ENCODE results near the gene GALNT6. TPM values are rescaled to one million over a fixed set of nuclear protein-coding genes. Genes with fewer than 3 reads are reported as not detected.

GALNT6 gene
- total and polyA plus RNA-seq, 9 of the 15 experiments (the other 6 are each of a cell fraction or from before 2014, with no cell fraction given), result 1.5 to 8.6 (median 5.1) TPM

DNA sequence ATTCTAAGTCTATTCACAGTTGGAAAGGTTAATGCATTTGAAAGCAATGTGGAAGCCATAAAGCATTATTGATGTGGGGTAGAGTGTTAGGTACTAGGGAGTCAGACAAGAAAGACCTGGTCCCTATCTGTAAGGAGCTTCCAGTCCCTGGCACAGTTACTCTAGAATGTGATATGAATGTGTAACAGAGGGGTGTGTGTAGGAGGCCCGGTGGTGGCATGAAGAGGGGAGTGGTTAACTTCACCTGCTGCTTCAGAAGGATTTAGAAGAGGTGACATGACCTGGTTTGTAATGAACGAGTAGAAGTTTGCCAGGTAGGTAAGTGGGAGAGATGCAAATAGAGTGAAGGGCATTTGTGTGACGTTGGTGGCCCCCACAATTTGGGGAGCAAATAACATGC lies 15.1 kb upstream of the GALNT6 start:
- H3K4me3 ChIP-seq, result no peak overlapping the region
- H2AFZ ChIP-seq (ENCODE audit: low read depth, low read length), result no peak overlapping the region
- H4K20me1 ChIP-seq (replicated peaks; ENCODE audit: control insufficient read depth, insufficient read depth, low read length), result no peaks in the 10 kb centered on the region
- no peaks in the 10 kb centered on the region for H3K79me2 ChIP-seq (ENCODE audit: control insufficient read depth, insufficient read depth, low read length)
- no peak overlapping the region for H3K9ac ChIP-seq (ENCODE audit: insufficient read depth in 1 of 2, low read depth in 2 of 2, low read length in 2 of 2)
- FAIRE-seq, result no peak
- H3K27ac ChIP-seq (ENCODE audit: extremely low read depth, low read depth, low read length), result no peak overlapping the region
- no TSS peak for BruUV-seq (replicated peaks)
- CTCF ChIA-PET (ENCODE audit: low intra/inter-chr PET ratio), result no interaction called here
- in situ Hi-C loops (cut with MboI) (loop anchor here (25.0 kb wide), 1 partner anchor 606 kb away; the partner anchor contains the start of gene TAMALIN), intact Hi-C loops (cut with micrococcal nuclease) (no loop called here)
- no peak for DNase-seq (ENCODE audit: extremely low read depth in 1 of 4, low spot score in 3 of 4)
- 12% methylated on average over 3 of the region's 3 CpGs for WGBS (ENCODE audit: insufficient coverage, low coverage, missing lambda C conversion rate)
- no peaks in the 10 kb centered on the region for H3K9me1 ChIP-seq (ENCODE audit: control insufficient read depth, insufficient read depth, low read length)
- no peak overlapping the region for H3K4me2 ChIP-seq (ENCODE audit: insufficient read depth, low read length)
- no peak for ATAC-seq
- peaks cover 3 to 7% of the 10 kb centered on the region in 2 experiments; a peak in 3 of 5 replicates for H3K27me3 ChIP-seq (ENCODE audit: control insufficient read depth in 2 of 2, insufficient read depth in 2 of 2, low read length in 2 of 2)
- H3K9me3 ChIP-seq (replicated peaks; ENCODE audit: control insufficient read depth, insufficient read depth, low read depth, low read length), result no peaks in the 10 kb centered on the region
- peaks cover 2 to 5% of the 10 kb centered on the region in 2 experiments; a peak in 2 of 5 replicates for H3K4me1 ChIP-seq (replicated peaks in 1 of 2; ENCODE audit: control insufficient read depth in 2 of 2, insufficient read depth in 2 of 2, low read length in 2 of 2)
- H3K36me3 ChIP-seq (ENCODE audit: control insufficient read depth, insufficient read depth, low read length), result no peaks in the 10 kb centered on the region
- POLR2A ChIA-PET, result interaction anchor here (0.7 kb wide), 1 partner anchor 19 kb away, joined by 3 read pairs; no protein-coding TSS in a partner anchor
- TF ChIP-seq E2F3 (CRISPR knock-in tag; IDR thresholded peaks at IDR 0.05), result no peak
- no peak for TF ChIP-seq BMI1 (IDR thresholded peaks at IDR 0.05; ENCODE audit: low read length)
- no peak for TF ChIP-seq PPARD (CRISPR knock-in tag; IDR thresholded peaks at IDR 0.05)
- no peak for TF ChIP-seq HMG20A (CRISPR knock-in tag; conservative IDR thresholded peaks at IDR 0.05)
- no peak for TF ChIP-seq CREB1 (IDR thresholded peaks at IDR 0.05)
- TF ChIP-seq CREB1 (CRISPR knock-in tag; IDR thresholded peaks at IDR 0.05), result no peak
- no peak for TF ChIP-seq SMARCA5 (IDR thresholded peaks at IDR 0.05)
- TF ChIP-seq, protein P1, sequence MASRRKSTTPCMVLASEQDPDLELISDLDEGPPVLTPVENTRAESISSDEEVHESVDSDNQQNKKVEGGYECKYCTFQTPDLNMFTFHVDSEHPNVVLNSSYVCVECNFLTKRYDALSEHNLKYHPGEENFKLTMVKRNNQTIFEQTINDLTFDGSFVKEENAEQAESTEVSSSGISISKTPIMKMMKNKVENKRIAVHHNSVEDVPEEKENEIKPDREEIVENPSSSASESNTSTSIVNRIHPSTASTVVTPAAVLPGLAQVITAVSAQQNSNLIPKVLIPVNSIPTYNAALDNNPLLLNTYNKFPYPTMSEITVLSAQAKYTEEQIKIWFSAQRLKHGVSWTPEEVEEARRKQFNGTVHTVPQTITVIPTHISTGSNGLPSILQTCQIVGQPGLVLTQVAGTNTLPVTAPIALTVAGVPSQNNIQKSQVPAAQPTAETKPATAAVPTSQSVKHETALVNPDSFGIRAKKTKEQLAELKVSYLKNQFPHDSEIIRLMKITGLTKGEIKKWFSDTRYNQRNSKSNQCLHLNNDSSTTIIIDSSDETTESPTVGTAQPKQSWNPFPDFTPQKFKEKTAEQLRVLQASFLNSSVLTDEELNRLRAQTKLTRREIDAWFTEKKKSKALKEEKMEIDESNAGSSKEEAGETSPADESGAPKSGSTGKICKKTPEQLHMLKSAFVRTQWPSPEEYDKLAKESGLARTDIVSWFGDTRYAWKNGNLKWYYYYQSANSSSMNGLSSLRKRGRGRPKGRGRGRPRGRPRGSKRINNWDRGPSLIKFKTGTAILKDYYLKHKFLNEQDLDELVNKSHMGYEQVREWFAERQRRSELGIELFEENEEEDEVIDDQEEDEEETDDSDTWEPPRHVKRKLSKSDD (conservative IDR thresholded peaks at IDR 0.05; ENCODE audit: low read length), result no peak
- TF ChIP-seq, protein P2, sequence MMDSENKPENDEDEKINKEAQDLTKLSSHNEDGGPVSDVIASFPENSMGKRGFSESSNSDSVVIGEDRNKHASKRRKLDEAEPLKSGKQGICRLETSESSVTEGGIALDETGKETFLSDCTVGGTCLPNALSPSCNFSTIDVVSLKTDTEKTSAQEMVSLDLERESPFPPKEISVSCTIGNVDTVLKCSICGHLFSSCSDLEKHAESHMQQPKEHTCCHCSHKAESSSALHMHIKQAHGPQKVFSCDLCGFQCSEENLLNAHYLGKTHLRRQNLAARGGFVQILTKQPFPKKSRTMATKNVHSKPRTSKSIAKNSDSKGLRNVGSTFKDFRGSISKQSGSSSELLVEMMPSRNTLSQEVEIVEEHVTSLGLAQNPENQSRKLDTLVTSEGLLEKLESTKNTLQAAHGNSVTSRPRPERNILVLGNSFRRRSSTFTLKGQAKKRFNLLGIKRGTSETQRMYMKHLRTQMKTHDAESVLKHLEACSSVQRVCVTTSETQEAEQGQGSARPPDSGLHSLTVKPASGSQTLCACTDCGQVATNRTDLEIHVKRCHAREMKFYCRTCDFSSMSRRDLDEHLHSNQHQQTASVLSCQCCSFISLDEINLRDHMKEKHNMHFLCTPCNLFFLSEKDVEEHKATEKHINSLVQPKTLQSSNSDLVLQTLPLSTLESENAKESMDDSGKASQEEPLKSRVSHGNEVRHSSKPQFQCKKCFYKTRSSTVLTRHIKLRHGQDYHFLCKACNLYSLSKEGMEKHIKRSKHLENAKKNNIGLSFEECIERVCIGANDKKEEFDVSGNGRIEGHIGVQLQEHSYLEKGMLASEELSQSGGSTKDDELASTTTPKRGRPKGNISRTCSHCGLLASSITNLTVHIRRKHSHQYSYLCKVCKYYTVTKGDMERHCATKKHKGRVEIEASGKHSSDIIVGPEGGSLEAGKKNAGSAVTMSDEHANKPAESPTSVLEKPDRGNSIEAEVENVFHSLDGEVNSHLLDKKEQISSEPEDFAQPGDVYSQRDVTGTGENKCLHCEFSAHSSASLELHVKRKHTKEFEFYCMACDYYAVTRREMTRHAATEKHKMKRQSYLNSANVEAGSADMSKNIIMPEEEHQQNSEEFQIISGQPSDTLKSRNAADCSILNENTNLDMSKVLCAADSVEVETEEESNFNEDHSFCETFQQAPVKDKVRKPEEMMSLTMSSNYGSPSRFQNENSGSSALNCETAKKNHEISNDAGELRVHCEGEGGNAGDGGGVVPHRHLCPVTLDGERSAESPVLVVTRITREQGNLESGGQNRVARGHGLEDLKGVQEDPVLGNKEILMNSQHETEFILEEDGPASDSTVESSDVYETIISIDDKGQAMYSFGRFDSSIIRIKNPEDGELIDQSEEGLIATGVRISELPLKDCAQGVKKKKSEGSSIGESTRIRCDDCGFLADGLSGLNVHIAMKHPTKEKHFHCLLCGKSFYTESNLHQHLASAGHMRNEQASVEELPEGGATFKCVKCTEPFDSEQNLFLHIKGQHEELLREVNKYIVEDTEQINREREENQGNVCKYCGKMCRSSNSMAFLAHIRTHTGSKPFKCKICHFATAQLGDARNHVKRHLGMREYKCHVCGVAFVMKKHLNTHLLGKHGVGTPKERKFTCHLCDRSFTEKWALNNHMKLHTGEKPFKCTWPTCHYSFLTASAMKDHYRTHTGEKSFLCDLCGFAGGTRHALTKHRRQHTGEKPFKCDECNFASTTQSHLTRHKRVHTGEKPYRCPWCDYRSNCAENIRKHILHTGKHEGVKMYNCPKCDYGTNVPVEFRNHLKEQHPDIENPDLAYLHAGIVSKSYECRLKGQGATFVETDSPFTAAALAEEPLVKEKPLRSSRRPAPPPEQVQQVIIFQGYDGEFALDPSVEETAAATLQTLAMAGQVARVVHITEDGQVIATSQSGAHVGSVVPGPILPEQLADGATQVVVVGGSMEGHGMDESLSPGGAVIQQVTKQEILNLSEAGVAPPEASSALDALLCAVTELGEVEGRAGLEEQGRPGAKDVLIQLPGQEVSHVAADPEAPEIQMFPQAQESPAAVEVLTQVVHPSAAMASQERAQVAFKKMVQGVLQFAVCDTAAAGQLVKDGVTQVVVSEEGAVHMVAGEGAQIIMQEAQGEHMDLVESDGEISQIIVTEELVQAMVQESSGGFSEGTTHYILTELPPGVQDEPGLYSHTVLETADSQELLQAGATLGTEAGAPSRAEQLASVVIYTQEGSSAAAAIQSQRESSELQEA (IDR thresholded peaks at IDR 0.05; ENCODE audit: low read depth), result no peak
- TF ChIP-seq U2AF1 (optimal IDR thresholded peaks at IDR 0.05; ENCODE audit: low read depth, low read length), result no peak
- TF ChIP-seq CEBPB (tag; IDR thresholded peaks at IDR 0.05), result no peak
- TF ChIP-seq HMGN3 (IDR thresholded peaks at IDR 0.05; ENCODE audit: borderline replicate concordance, extremely low read depth, insufficient read length, low read depth, low read length), result no peak
- no peak for TF ChIP-seq NEUROD1 (IDR thresholded peaks at IDR 0.05; ENCODE audit: borderline replicate concordance, low read depth, low read length, partially characterized antibody)
- TF ChIP-seq ZNF12 (CRISPR knock-in tag; IDR thresholded peaks at IDR 0.05), result no peak
